ENCODE results near the gene MRPS22.

The MRPS22 gene

GRCh38 chr3:139307072-139307491 lies 36.7 kb upstream of the MRPS22 start:
- H3K36me3 Mint-ChIP-seq: no peaks in the 10 kb centered on the region
- DNase-seq (ENCODE audit: low spot score in 2 of 2): no peak
- H3K27me3 Mint-ChIP-seq: peaks cover 9% of the 10 kb centered on the region
- H3K4me3 Mint-ChIP-seq: no peak overlapping the region
- no peaks in the 10 kb centered on the region for H3K4me1 Mint-ChIP-seq
- no peak overlapping the region for H3K27ac Mint-ChIP-seq
- no peaks in the 10 kb centered on the region for H3K9me3 Mint-ChIP-seq
- no peak for ATAC-seq (ENCODE audit: low read depth)

- H3K27ac Mint-ChIP-seq: no peak overlapping the region
- no peaks in the 10 kb centered on the region for H3K36me3 Mint-ChIP-seq
- no peak for DNase-seq (ENCODE audit: low spot score in 2 of 2)
- H3K27me3 Mint-ChIP-seq: peaks cover 8% of the 10 kb centered on the region
- no peaks in the 10 kb centered on the region for H3K9me3 Mint-ChIP-seq
- no peak overlapping the region for H3K4me3 Mint-ChIP-seq
- H3K4me1 Mint-ChIP-seq: no peaks in the 10 kb centered on the region
- ATAC-seq (ENCODE audit: low read depth): no peak
Measured at GRCh38 chr3:139307601-139308555, 35.9 kb upstream of the MRPS22 start.

- no peaks in the 10 kb centered on the region for H3K36me3 Mint-ChIP-seq
- H3K4me3 Mint-ChIP-seq: no peak overlapping the region
- no peak for ATAC-seq (ENCODE audit: low read depth)
- no peak overlapping the region for H3K27ac Mint-ChIP-seq
- H3K27me3 Mint-ChIP-seq: peaks cover 10% of the 10 kb centered on the region
- no peaks in the 10 kb centered on the region for H3K9me3 Mint-ChIP-seq
- no peaks in the 10 kb centered on the region for H3K4me1 Mint-ChIP-seq
- no peak for DNase-seq (ENCODE audit: low spot score in 2 of 2)
Measured at GRCh38 chr3:139308560-139308959, 35.3 kb upstream of the MRPS22 start.

- peaks cover 10% of the 10 kb centered on the region for H3K27me3 Mint-ChIP-seq
- no peaks in the 10 kb centered on the region for H3K36me3 Mint-ChIP-seq
- H3K9me3 Mint-ChIP-seq: no peaks in the 10 kb centered on the region
- H3K27ac Mint-ChIP-seq: no peak overlapping the region
- H3K4me3 Mint-ChIP-seq: no peak overlapping the region
- ATAC-seq (ENCODE audit: low read depth) (no peak), DNase-seq (ENCODE audit: low spot score in 2 of 2) (no peak)
- no peaks in the 10 kb centered on the region for H3K4me1 Mint-ChIP-seq
Measured at GRCh38 chr3:139309061-139309591, 34.7 kb upstream of the MRPS22 start.

GRCh38 chr3:139309880-139310279 lies 33.9 kb upstream of the MRPS22 start:
- Mint-ChIP-seq H3K36me3 (no peaks in the 10 kb centered on the region), H3K4me3 (no peak overlapping the region), H3K9me3 (no peaks in the 10 kb centered on the region), H3K27me3 (peaks cover 13% of the 10 kb centered on the region), H3K27ac (no peak overlapping the region), H3K4me1 (no peaks in the 10 kb centered on the region)
- ATAC-seq (ENCODE audit: low read depth) (no peak), DNase-seq (ENCODE audit: low spot score in 2 of 2) (no peak)

GRCh38 chr3:139310474-139310933 lies 33.3 kb upstream of the MRPS22 start:
- Mint-ChIP-seq H3K9me3 (no peaks in the 10 kb centered on the region), H3K36me3 (no peaks in the 10 kb centered on the region), H3K27ac (no peak overlapping the region), H3K27me3 (peaks cover 14% of the 10 kb centered on the region), H3K4me3 (no peak overlapping the region), H3K4me1 (no peaks in the 10 kb centered on the region)
- ATAC-seq (ENCODE audit: low read depth) (no peak), DNase-seq (ENCODE audit: low spot score in 2 of 2) (no peak)

GRCh38 chr3:139311557-139311956 lies 32.3 kb upstream of the MRPS22 start:
- H3K27me3 Mint-ChIP-seq: peaks cover 21% of the 10 kb centered on the region
- DNase-seq (ENCODE audit: low spot score in 2 of 2): no peak
- no peaks in the 10 kb centered on the region for H3K9me3 Mint-ChIP-seq
- H3K36me3 Mint-ChIP-seq: no peaks in the 10 kb centered on the region
- ATAC-seq (ENCODE audit: low read depth): no peak
- no peaks in the 10 kb centered on the region for H3K4me1 Mint-ChIP-seq
- H3K27ac Mint-ChIP-seq: no peak overlapping the region
- H3K4me3 Mint-ChIP-seq: no peak overlapping the region

- no peak overlapping the region for H3K4me3 Mint-ChIP-seq
- no peaks in the 10 kb centered on the region for H3K9me3 Mint-ChIP-seq
- DNase-seq (ENCODE audit: low spot score in 2 of 2) (no peak), ATAC-seq (ENCODE audit: low read depth) (no peak)
- peaks cover 22% of the 10 kb centered on the region for H3K27me3 Mint-ChIP-seq
- H3K36me3 Mint-ChIP-seq: no peaks in the 10 kb centered on the region
- H3K4me1 Mint-ChIP-seq: no peaks in the 10 kb centered on the region
- H3K27ac Mint-ChIP-seq: no peak overlapping the region
Measured at GRCh38 chr3:139312416-139312815, 31.4 kb upstream of the MRPS22 start.

- Mint-ChIP-seq H3K4me3 (no peak overlapping the region), H3K27me3 (peaks cover 22% of the 10 kb centered on the region), H3K9me3 (no peaks in the 10 kb centered on the region), H3K27ac (no peak overlapping the region), H3K4me1 (no peaks in the 10 kb centered on the region), H3K36me3 (no peaks in the 10 kb centered on the region)
- no peak for ATAC-seq (ENCODE audit: low read depth)
- no peak for DNase-seq (ENCODE audit: low spot score in 2 of 2)
Measured at GRCh38 chr3:139312959-139313358, 30.9 kb upstream of the MRPS22 start.

- Mint-ChIP-seq H3K27me3 (peaks cover 21% of the 10 kb centered on the region), H3K27ac (no peak overlapping the region), H3K4me3 (no peak overlapping the region), H3K36me3 (no peaks in the 10 kb centered on the region), H3K4me1 (no peaks in the 10 kb centered on the region), H3K9me3 (no peaks in the 10 kb centered on the region)
- DNase-seq (ENCODE audit: low spot score in 2 of 2) (no peak), ATAC-seq (ENCODE audit: low read depth) (no peak)
Measured at GRCh38 chr3:139313921-139314320, 29.9 kb upstream of the MRPS22 start.

GRCh38 chr3:139317215-139317614 lies 26.6 kb upstream of the MRPS22 start:
- Mint-ChIP-seq H3K27me3 (peaks cover 18% of the 10 kb centered on the region), H3K36me3 (no peaks in the 10 kb centered on the region), H3K4me3 (no peak overlapping the region), H3K4me1 (peaks cover 4% of the 10 kb centered on the region), H3K27ac (no peak overlapping the region), H3K9me3 (no peaks in the 10 kb centered on the region)
- no peak for DNase-seq (ENCODE audit: low spot score in 2 of 2)
- ATAC-seq (ENCODE audit: low read depth): no peak

GRCh38 chr3:139317660-139318430 lies 26.0 kb upstream of the MRPS22 start:
- Mint-ChIP-seq H3K36me3 (no peaks in the 10 kb centered on the region), H3K4me1 (peaks cover 4% of the 10 kb centered on the region), H3K27ac (no peak overlapping the region), H3K9me3 (no peaks in the 10 kb centered on the region), H3K27me3 (peaks cover 18% of the 10 kb centered on the region), H3K4me3 (no peak overlapping the region)
- ATAC-seq (ENCODE audit: low read depth) (no peak), DNase-seq (ENCODE audit: low spot score in 2 of 2) (no peak)

GRCh38 chr3:139318431-139318816 lies 25.4 kb upstream of the MRPS22 start:
- no peak overlapping the region for H3K4me3 Mint-ChIP-seq
- H3K4me1 Mint-ChIP-seq: peaks cover 4% of the 10 kb centered on the region
- no peak overlapping the region for H3K27ac Mint-ChIP-seq
- DNase-seq (ENCODE audit: low spot score in 2 of 2): no peak
- H3K27me3 Mint-ChIP-seq: peaks cover 17% of the 10 kb centered on the region
- H3K36me3 Mint-ChIP-seq: no peaks in the 10 kb centered on the region
- ATAC-seq (ENCODE audit: low read depth): no peak
- H3K9me3 Mint-ChIP-seq: no peaks in the 10 kb centered on the region

GRCh38 chr3:139318826-139319225 lies 25.0 kb upstream of the MRPS22 start:
- H3K27me3 Mint-ChIP-seq: peaks cover 16% of the 10 kb centered on the region
- H3K9me3 Mint-ChIP-seq: no peaks in the 10 kb centered on the region
- ATAC-seq (ENCODE audit: low read depth): no peak
- H3K36me3 Mint-ChIP-seq: no peaks in the 10 kb centered on the region
- H3K27ac Mint-ChIP-seq: no peak overlapping the region
- DNase-seq (ENCODE audit: low spot score in 2 of 2): no peak
- H3K4me3 Mint-ChIP-seq: no peak overlapping the region
- peaks cover 4% of the 10 kb centered on the region for H3K4me1 Mint-ChIP-seq

Measured in memory B cell (primary cell).